Jurkat, Clone E6-1 (cell line): Measurements from ENCODE around the gene FILIP1.
"Not testable (repeated sequence)": the region's sequence is repeated elsewhere in the genome, so short reads cannot be mapped to it uniquely, and the experiment has no call there.

Experiments used
- DNase-seq: peaks from one replicate; pipeline ENCODE4 v3.0.0-alpha.2; 2011; ENCODE audit warnings: low read depth, low spot score
- H3K4me3 ChIP-seq: 2 replicates; pipeline ENCODE4 v1.5.1; 2011; ENCODE audit warnings: mild to moderate bottlenecking, low read length, control low read depth, moderate library complexity

FILIP1 gene

GRCh38 chr6:75463908-75464307 is 29.7 kb downstream of the FILIP1 start:
- no peak overlapping the region for H3K4me3 ChIP-seq
- DNase-seq: no peak

- DNase-seq: no peak
Measured at GRCh38 chr6:75463061-75463460, 30.5 kb downstream of the FILIP1 start.

GRCh38 chr6:75460681-75461080 is 32.9 kb downstream of the FILIP1 start:
- DNase-seq: no peak
- H3K4me3 ChIP-seq: no peak overlapping the region

More at GRCh38 chr6:75463061-75463460, 30.5 kb downstream of the FILIP1 start:
- H3K4me3 ChIP-seq: no peak overlapping the region

GRCh38 chr6:75458895-75459294 is 34.7 kb downstream of the FILIP1 start:
- no peak overlapping the region for H3K4me3 ChIP-seq
- no peak for DNase-seq

- no peak for DNase-seq
- H3K4me3 ChIP-seq: no peak overlapping the region
Measured at GRCh38 chr6:75450903-75451302, 42.7 kb downstream of the FILIP1 start.

- no peak overlapping the region for H3K4me3 ChIP-seq
- no peak for DNase-seq
Measured at GRCh38 chr6:75449630-75450206, 43.9 kb downstream of the FILIP1 start.

GRCh38 chr6:75446241-75446880 is 47.2 kb downstream of the FILIP1 start:
- no peak overlapping the region for H3K4me3 ChIP-seq
- DNase-seq: no peak

- no peak overlapping the region for H3K4me3 ChIP-seq
- DNase-seq: no peak
Measured at GRCh38 chr6:75445738-75446137, 47.9 kb downstream of the FILIP1 start.

GRCh38 chr6:75444899-75445298 is 48.7 kb downstream of the FILIP1 start:
- no peak overlapping the region for H3K4me3 ChIP-seq
- DNase-seq: no peak

- H3K4me3 ChIP-seq, DNase-seq: not testable (repeated sequence)
Measured at GRCh38 chr6:75441883-75442282, 51.7 kb downstream of the FILIP1 start.

- DNase-seq: not testable (repeated sequence)
Measured at GRCh38 chr6:75441479-75441878, 52.1 kb downstream of the FILIP1 start.

GRCh38 chr6:75438442-75439116 is 55.0 kb downstream of the FILIP1 start:
- DNase-seq: no peak
- H3K4me3 ChIP-seq: no peak overlapping the region

More at GRCh38 chr6:75441479-75441878, 52.1 kb downstream of the FILIP1 start:
- H3K4me3 ChIP-seq: not testable (repeated sequence)

GRCh38 chr6:75438013-75438431 is 55.6 kb downstream of the FILIP1 start:
- DNase-seq: no peak
- no peak overlapping the region for H3K4me3 ChIP-seq

GRCh38 chr6:75437421-75437891 is 56.1 kb downstream of the FILIP1 start:
- no peak overlapping the region for H3K4me3 ChIP-seq
- DNase-seq: no peak

GRCh38 chr6:75436869-75437268 is 56.7 kb downstream of the FILIP1 start:
- no peak for DNase-seq
- no peak overlapping the region for H3K4me3 ChIP-seq

- H3K4me3 ChIP-seq, DNase-seq: not testable (repeated sequence)
Measured at GRCh38 chr6:75432809-75433208, 60.8 kb downstream of the FILIP1 start.

- DNase-seq: no peak
- no peak overlapping the region for H3K4me3 ChIP-seq
Measured at GRCh38 chr6:75431379-75431778, 62.2 kb downstream of the FILIP1 start.

GRCh38 chr6:75430631-75431325 is 62.8 kb downstream of the FILIP1 start:
- no peak for DNase-seq
- no peak overlapping the region for H3K4me3 ChIP-seq

GRCh38 chr6:75429061-75429703 is 64.4 kb downstream of the FILIP1 start:
- no peak overlapping the region for H3K4me3 ChIP-seq
- DNase-seq: no peak
